Fibroblast of the conjunctiva (primary cell): Measurements from ENCODE around the gene CNTNAP2.
A peak's percentile ranks its signal among the peaks of the same experiment; 100 is the strongest.

Experiments
- DNase-seq: peaks from one replicate; pipeline ENCODE4 v3.0.0-alpha.2; 2010; ENCODE audit warnings: low read depth

The CNTNAP2 gene

DNA sequence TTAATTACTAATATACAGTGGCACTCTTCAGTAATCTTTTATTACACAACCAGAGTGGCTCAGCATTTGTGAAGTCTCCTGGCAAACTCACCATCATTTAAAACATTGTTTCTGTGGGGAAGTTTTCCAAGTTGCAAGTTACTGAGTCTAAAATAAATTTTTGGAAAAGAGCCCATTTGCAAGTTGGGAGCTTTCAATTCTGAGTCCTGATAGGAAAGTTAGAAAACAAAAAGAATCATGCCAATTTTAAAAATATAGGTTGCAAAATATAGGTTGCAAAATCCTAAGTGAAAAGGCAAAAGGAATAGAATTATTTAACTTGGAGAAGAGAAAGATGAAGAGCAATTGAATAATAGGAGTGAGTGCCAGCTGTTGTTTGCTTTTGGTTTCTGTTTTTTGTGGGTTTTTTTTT is 2095.1 kb downstream of the CNTNAP2 start:
- no peak for DNase-seq

DNA sequence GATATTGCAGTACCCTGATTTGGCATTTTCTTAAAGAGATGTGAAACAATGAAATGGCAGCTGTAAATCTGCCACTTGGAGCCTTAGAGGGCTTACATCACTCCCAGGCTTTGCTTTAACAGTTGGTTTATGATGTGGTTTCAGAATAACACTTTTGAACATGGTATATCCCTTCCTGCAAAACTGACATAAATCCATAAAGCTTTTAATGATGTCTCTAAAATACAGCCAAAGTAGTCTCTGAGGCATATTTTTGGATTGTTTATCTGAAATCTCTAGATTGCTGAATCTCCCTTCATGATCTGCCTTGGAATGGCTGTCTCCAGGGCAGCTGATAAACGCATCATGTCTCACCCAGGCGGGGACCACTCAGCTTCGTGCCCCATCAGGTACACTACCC is 2096.1 kb downstream of the CNTNAP2 start:
- DNase-seq, result no peak

DNA sequence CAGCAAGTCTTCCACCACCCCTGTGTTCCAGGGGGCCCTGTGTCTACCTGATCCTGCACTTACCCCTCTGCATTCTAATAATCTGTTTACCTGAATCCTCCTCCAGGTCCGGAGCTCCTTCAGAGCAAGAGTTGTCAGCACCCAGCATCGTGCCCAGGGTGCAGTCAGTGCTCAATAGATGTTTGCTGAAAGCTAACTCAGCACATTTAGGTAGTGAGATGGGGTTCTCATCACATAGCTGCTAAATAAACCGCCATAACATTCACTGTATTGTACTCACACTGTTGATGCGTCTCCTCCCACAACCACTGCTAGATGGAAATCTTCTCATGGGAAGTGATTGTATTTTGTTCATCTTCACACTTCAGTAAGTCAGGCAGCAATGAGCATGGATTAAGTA is 2097.5 kb downstream of the CNTNAP2 start:
- DNase-seq, result no peak

DNA sequence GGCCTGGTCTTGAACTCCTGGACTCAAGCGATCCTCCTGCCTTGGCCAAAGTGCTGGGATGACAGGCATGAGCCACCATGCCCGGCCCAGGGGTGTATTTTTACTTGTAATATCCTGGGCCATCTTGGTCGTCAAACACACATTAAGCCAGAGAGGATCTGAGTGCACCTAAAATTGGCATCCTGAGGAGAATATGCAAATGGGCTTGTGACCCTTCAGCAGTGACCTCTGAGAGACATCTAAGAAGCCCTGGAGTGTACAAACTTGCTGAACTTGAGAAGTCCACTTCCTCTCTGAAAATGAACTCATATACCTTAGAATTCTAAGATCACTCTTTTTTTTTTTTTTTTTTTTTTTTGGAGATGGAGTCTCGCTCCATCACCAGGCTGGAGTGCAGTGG is 2102.0 kb downstream of the CNTNAP2 start:
- DNase-seq, result no peak

DNA sequence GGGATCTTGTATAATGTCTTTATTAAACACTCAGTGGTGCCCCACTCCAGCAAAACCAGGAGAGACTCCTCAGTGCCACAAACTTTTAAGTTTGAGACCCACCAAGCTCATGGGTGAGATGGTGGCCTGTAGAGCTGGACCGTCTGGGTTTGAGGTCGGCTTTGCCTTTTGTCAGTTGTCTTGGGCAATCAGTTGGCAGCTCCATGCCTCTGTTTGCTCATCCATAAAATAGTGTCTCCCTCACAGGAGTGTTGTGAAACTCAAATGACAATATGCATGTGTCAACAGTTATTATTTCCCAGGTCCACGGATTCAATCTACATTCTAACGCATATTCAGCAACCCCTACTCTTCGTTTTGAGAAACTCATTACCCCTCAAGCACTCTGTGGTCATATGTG is 2106.1 kb downstream of the CNTNAP2 start:
- no peak for DNase-seq

DNA sequence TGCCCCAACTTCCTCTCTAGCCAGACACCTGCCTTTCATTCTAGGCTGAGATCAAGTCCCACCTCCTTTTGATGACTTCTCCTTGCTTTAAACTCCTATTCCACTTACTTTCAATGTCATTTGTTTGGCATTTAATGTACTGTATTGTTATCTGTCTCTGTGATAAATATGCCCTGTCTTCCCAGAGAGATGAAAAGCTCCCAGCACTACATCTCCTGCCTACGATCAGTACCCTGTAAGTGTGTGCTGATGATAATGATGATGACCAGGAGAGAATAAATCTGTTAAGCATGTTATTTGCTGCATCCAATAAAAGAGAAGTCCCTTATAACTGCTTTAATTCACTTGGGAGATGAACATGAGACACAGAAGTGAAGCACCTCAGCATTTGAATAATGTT is 2106.6 kb downstream of the CNTNAP2 start:
- no peak for DNase-seq

DNA sequence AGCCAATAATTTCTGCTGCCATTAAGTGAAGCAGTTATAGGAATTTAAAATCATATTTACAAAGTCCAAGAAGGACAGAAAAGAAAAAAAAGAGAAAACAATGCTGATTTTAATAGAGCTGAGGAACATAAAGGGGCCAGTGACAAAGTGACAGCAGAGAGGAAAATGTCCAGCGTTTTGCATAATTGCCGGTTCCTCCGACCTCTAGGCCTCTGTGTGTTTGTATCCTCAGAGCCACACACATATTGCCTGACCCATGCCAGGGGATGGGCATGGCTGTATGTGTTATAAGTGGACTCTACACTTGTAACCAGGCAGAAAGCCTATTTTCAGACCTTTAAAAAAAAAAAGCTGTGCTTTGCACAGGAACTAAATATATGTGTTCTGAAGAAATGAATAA is 2107.1 kb downstream of the CNTNAP2 start:
- DNase-seq, result no peak

DNA sequence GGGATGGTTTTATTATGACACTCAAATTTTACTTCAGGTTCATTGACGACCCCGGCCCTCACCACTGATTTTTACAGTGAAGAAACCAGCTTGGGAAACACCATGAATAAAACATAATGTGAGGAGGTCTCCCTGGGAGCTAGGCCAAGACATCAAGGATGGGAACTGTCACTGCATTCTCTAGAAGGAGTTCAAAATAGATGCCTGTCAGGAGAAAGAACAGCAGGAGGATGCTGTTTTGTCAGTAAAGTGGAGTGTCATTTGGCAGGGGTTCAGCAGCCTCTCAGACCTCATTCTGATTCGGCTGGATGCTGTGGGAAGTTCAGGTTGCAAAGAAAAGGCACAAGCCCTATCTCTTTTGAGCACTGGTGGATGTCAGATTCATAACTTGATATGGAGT is 2113.7 kb downstream of the CNTNAP2 start:
- DNase-seq, result no peak

DNA sequence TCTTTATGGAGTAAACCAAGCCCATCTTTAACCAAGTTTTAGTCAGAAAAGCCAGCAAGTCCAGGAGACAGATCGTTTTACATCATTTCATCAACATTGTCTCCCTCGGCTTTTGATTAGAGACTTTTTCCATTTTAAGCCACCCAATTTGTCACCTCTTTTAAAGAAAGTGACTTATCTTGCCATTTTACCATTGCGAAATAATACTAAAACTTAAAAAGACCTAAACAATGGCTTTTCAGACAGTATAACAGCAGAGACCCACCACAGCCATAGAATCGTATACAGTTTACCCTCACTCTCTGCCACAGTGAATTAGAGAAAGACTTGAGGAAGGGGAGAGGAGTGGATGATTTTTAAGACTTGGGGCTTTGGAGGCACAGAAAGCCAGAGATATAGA is 2114.3 kb downstream of the CNTNAP2 start:
- no peak for DNase-seq

DNA sequence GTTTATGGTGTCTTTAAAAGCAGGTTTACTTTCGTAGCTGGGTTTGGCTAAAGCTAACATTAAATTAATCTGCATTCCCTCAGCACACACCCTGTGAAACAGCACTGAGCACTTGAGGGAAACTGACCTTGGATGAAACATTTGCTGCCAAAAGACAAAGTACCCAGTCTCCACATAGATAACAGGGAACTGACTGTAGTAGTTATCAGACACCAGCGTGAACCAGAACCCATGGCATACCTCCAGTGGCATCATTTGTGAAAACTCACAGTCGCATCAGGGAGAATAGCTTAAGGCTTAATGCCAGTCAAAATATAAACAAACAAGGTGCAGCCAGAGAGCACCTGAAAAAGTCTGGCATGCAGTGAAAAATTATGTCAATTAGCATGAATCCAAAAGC is 2116.2 kb downstream of the CNTNAP2 start:
- DNase-seq, result no peak

DNA sequence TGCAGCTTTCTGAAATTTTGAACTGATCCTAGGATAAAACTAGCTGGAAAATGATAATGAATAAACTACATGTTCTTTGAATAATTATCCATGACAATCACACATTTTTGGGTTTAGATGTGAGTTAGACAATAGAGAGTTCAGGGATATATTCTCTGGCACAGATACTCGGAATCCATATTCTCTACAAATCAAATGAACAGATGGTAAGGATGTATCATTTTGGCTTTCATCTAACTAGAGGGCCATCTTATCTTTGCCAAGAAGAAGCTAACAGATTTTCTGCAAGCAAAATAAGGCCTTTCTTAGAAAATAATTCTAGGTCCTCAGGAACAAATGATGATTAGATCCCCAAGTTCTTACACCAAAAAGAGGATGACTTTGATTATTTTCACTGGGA is 2118.1 kb downstream of the CNTNAP2 start:
- no peak for DNase-seq

DNA sequence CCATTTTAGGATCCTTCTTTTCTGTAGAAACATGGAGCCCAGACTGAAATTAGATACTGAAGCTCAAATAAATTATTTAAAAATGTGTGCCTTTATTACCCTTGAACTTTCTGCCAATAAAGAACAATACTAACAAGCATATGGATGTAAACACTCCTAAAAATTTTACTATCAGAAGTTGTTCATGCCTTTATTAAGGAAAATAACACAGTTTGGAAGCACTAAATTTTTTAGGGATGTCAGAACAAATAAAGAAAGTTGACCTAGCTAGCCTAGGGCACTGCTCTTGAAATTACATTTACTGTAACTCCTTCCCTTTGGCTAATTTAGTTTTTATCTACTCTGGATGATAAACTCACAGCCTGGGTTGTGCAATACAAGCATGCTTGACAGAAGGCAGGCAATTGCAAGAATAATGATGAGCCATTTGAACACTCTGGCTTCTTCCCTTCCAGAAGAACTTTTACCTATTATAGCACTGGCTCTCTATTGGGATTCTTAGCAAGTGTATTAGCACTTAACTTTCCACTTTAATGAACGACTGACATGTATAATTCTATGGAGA is 2122.2 kb downstream of the CNTNAP2 start:
- DNase-seq, result no peak

DNA sequence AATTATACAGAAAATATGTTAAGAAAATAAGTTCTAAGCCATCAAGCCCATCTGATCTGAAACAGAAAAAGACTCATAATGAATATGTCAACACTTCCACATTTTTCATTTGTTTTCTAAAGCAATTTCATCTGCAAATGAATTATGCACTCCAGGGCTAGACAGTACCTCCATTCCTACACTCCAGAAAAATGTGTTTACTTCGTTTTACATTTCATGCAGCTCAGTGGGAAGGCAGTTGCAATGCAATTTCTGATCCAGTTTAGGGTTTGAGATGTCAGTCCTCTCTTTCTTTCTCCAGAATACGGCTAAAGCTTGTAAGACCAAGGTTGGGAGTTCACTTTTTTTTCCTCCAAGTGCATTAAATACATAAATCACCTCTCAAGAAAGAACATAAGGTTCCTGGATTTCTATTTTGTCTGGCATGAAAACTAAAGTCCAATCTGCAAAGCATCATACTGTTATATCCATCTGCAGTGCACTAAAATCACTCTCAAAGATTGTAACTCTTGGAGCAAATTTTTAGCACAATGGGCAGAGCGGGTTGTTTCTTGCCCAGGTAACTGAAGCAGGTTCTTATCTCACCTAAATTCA is 2125.2 kb downstream of the CNTNAP2 start:
- no peak for DNase-seq

DNA sequence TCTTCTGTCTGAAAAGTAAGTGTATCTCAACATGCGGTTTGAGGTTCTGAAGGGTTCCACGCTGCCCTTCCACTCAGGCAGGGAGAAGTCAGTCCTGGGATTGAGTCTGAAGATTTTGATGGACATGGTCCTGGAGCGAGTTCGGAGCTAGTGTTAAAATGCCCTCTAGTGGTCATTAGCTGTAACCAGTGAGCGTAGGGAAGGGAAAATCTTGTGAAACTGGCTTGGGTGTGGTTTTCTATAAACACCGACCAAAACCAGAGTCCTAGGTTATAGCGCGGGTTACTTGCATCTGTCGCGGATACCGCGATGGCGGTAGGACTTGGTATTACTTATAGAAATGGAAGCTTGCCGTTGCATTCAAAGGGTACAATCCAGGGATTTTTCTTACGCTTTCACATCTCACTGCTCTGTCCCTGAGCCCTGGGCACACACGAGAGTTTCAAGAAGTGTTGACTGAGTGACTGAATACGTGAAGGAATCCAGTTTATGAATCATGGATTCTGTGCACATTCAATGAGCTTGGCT is 2125.8 kb downstream of the CNTNAP2 start:
- peak; percentile 31 for DNase-seq

DNA sequence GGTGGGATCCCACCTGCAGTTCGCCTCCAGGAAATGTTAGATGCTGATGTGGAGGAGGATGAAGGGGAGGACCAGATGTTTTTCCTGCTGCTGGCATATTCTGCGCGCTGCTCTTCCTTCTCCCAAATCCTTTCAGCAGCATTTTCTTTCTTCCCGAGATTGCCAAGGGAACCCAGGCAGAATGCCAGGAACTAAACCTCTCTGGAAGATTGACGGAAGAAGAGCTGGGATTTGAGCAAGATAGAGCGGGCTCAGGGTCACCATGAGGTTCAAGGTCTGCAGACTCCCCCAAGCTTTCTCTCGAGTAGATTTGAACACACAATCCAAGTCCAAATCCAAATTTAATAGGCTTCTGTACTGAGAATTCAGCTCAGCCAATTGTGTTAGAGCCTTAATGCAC is 2128.8 kb downstream of the CNTNAP2 start:
- DNase-seq, result no peak

DNA sequence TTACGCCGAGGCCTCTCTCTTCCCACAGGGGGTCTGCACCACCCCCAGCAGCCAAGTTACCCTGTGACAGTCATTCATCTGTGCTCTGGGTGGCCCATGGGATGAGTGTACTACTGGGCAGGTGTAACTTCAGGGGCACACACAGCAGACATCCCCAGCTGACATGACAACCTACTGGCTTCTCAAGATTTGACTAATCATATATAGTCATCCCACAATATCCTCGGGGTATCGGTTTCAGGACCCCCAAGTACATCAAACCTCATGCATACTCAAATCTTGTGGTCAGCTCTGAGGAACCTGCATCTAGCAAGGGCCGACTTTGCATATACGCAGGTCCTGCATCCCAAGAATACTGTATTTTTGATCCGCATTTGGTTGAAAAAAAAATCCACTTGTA is 2137.0 kb downstream of the CNTNAP2 start:
- DNase-seq, result no peak

DNA sequence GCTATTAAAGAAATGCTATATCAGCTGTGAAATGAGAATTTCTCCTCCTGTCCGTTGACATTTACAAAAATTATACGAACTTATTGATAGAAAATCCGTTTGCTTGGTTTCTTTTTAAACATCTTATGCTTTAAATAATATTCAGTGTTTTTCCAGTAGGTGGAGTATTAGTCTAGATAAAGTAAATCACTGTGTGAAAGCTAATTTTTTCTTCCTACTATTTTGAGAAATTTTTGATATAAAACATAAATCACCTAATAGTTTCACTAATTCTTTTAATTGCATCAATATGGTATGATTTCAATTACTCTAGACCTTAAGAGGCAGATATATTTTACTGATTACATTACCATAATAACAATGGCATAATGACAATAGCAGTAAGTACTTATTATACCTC is 2138.7 kb downstream of the CNTNAP2 start:
- no peak for DNase-seq

DNA sequence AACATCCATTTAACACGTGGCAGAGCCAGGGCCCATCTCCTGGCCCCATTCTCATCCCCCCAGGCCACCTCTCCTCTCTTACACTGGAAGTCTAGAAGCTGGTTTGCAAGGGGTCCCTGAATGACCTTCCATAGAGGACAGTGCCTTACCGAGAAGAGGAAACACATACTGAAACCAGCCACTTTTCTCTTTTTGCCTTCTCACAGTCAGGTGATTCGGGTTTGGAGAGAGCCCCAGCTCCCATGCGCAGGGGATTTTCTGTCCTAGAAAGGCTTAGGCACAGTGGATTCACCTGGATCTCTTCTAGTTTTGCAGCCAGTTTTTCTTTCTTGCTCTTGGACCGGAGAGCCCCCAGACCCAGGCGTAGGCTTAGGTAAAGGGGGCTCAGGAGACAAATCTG is 2139.8 kb downstream of the CNTNAP2 start:
- DNase-seq, result no peak

DNA sequence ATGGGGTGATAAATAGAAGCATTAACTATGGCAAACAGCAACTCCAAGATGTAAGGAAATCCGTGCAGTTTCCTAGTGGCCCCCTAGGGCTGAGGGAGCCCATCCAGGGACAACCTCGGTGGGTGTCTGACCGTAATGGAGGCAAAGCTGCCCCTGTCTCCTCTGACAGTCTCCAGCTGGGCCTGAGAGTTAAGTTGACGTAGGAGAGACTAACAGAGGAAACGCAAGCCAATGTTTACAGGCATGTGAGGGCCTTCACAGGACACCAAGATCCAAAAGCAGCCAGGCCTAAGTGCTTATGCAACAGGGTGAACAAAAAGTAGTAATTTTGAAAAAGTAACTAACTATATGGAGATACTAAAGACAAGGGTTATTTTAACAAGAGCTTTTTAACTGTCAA is 2144.0 kb downstream of the CNTNAP2 start:
- DNase-seq, result no peak

DNA sequence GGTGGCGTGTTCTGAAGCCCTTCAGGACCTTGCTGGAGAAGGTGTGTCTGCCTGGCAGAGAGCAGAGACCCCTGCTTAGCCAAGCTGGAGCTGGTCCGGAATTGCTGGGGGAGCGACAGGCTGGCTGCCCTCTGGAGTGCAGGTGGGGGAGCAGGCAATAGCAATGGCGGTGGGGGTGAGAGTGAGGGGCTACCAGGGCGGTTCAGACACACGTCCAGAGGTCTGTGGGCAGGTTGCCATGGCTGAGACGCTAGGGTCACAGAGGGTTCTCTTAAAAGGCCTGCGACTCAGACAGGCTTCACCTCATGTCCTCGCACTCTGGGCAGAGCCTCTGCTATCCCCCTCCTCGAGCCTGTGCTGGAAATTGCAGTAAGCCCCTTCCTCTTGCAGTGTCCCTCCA is 2144.9 kb downstream of the CNTNAP2 start:
- DNase-seq, result no peak

DNA sequence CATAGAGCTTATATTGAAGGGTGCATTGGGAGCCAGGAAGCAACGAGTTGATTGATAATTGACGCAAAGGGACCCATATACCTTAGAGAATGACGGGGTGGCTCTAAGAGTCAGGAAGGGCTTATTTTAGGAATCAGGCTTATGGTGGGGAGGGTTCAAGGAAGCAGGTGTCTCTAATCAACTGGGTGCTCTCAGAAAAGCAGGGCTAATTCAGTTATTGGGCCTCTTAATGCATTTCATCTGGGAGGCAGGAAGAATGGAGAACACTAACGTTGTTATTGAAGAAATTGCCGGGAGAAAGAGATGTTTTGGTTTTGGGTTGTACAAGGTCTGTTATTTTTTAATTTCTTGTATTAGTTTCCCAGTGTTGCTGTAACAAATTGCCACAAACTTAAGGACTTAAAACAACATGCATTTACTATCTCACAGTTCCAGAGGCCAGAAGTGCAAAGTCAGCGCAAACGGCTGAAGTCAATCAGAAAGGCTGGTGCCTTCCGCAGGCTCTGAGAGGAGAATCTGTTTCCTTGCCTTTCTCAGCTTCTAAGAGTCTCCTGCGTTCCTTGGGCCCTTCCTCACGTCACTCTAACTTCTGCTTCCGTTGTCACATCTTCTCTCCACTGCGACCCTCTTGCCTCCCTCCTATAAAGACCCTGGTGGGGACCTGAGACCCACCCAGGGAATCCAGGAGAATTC is 2145.5 kb downstream of the CNTNAP2 start:
- DNase-seq, result no peak

DNA sequence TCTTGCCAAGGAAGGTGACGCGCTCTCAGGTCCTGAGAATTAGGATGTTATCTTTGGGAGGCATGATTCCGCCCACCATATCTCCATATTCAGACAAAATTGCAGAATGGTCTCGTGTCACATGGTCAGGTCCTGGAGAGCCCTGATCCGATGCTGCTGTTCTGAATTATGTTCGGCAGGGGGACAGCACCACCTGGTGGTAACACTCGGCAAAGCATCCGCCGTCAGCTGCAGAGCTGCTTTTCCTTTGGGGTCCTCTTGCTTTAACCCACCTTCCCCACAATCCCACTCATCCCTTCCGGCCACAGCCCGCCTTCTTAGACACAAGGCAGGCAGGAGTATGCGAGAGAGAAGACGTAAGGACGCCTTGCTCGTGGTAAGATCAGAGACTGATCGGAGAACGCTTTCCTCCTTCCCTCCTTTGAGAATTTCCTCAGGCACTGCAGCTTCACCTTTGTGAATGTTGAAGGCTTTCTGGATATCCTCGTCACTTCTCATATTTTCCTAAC is 2146.2 kb downstream of the CNTNAP2 start:
- peak; percentile 24 for DNase-seq

DNA sequence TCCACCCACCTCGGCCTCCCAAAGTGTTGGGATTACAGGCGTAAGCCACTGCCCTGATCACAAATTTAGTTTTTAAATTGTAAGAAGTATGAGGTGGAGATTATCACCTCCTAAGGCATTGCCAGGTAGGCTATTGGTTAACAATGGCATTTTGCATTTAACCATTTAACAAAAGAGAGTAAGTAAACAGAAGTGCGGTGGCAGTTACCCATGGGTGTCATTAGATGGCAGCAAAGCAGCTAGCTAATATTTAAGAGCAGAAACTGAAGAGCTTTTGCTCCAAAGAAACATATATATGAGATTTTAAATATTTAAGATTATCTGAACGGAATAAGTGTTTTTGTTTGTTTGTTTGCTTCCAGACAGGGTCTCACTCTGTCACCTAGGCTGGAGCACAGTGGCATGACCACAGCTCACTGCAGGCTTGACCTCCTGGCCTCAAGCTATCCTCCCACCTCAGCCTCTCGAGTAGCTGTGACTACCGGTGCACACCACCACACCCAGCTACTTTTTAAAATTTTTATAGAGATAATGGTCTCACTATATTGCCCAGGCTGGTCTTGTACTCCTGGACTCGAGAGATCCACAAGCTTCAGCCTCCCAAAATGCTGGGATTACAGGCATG is 2148.4 kb downstream of the CNTNAP2 start:
- peak; percentile 16 for DNase-seq
